Measurements from ENCODE around the gene PARVB.
A peak's percentile ranks its signal among the peaks of the same experiment; 100 is the strongest.

Gene PARVB, protein sequence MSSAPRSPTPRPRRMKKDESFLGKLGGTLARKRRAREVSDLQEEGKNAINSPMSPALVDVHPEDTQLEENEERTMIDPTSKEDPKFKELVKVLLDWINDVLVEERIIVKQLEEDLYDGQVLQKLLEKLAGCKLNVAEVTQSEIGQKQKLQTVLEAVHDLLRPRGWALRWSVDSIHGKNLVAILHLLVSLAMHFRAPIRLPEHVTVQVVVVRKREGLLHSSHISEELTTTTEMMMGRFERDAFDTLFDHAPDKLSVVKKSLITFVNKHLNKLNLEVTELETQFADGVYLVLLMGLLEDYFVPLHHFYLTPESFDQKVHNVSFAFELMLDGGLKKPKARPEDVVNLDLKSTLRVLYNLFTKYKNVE

DNA sequence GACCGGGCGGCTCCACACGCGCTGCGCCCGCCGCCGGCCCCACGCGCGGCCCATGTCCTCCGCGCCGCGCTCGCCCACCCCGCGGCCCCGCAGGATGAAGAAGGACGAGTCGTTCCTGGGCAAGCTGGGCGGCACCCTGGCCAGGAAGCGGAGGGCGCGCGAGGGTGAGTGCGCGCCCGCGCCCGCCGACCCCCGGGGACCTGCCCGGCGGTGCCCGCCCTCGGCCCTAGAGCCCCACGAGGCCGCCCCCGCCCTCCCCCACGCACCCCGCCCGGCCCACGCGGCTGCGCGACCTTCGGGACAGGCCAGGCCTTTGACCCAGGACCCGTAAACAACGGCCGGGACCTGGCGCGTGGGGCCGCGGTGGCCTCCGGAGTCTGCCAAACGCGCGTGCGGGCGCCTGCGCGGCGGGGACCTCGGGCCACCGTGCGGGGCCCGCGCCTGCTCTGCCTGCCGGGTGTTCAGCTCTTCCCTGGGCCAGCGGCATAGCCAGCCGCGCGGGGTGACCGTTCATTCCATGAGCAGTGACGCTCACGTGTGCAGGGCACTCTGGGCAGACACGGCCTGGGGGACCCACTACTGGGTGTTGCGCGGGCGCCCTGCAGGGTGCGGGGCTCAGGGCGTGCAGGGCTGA, at the start of gene PARVB:
PARVB (plus strand) TSS at position 15 of the 634 bp plus-strand sequence; CDS start at position 53, 38 bp downstream.
- no peak for DNase-seq (ENCODE audit: extremely low read depth in 1 of 2, low read depth in 1 of 2)

DNA sequence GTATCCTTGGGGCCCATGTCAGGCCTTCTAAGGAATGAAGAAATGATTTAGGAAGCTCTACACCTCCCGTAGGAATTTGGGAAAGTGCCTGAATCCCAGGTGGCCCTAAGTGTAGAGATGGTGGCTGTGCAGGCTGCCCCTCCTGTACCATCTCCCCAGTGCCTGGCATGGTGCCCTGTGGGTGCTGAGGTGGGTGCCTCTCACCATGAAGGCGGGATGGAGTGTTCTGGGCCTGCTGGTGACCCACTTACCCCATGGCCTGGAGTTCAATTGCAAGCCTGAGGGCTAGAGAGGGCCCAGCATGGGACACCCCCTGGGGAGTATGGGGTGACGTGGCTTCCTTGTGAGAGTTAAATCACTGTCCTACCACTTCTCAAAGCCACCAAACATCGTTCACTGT, 49.1 kb upstream of the PARVB start:
- no peak for DNase-seq (ENCODE audit: extremely low read depth in 1 of 2, low read depth in 1 of 2)

DNA sequence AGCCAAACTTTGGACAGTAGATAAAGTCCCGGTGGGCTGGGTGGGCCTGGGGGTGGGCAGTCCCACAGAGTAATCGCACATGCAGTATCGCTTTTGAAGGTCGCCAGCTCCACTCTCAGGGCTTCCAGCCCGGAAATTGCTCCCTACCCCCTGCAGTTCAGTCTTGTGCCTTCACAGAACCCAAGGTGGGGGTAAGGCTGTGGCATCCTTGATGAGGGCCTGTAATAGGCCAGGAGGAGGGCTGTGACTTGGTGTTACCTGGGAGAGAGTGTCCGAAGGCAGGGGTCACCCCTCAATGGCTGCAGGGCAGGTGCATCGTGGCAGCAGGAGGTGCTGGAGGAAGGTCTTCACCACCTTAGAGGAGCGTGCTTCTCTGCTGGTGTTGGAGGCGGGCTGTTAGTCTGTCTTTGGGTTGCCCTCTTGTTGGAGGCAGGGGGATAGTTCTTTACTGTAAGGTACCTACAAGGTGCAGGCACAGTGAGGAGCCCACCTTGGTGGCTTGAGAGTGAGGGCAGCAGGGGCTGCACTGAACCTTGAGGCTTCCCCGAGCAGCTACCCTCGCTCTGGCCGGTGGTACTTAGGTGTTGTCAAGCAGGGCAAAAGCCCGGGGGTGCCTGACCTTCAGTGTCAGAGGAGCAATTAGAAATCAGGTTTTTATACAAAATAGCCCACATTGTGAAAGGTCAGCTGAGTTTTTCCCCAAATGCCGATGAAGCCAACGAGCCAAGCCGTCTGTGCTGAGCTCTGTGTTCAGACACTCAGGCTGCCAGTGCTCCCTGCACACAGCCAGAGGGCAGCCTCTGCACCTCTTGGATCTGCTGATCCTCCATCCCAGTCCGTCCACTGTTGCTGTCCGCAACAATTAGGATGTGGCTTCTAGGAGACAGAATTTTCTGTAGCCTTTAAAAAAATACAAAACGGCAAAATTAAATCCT, 47.0 kb upstream of the PARVB start:
- DNase-seq (ENCODE audit: extremely low read depth in 1 of 2, low read depth in 1 of 2): no peak

DNA sequence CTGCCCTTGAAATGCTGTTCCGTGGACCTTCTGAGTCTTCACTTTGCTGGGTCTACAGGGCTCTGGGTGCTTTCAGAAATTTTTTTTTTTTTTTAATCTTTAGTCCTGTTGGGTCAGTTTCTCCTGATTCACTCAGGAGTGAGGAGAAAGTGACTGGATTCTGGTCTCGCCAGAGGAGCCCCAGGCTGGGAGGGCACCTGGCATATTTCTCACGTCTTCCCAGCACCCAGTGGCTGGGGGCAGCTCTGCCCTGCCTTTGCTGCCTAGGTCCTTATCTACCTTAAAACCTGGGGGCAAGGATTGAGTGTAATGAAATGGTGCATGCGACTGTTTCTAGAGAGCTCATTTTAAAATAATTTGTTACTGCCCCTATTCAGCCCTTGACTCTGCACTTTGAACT, 45.5 kb upstream of the PARVB start:
- no peak for DNase-seq (ENCODE audit: extremely low read depth in 1 of 2, low read depth in 1 of 2)

DNA sequence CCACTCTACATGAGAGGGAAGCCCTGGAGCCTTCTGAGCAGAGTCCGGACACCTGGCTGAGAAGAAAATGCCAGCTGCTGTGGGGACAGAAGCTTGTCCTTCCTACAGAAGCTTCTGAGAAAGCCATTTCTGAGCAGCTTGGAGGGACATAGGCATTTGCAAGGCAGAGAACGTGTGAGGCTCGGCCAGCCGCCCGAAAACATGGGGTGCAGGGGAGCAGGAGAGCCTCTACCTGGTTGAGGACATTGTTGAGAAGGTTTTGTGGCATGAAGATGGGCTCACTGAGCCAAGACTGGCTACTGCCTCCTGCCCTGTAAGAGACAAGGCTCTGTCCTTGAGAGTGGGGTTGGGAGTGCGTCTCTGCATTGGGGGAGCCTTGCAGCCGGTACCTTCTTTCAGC, 43.5 kb upstream of the PARVB start:
- no peak for DNase-seq (ENCODE audit: extremely low read depth in 1 of 2, low read depth in 1 of 2)

DNA sequence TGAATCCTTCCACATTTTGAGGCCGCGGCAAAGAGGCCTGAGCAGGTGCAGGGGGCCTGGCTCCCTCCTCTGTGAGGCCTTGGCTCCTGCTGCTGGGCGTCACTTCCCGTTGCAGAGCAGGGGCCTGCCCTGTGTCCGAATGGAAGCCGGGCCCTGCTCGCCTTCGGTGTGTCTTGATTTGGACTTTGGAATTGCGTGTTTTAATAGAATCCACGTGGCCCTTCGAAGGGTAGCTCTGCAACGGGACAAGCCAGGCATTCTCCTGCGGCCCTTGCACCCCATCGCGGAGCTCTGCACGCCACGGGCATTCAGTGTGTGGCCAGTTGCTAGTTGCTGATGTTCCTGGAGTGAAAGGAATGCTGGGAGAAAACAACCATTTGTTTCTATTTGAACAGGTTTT, 43.1 kb upstream of the PARVB start:
- no peak for DNase-seq (ENCODE audit: extremely low read depth in 1 of 2, low read depth in 1 of 2)

DNA sequence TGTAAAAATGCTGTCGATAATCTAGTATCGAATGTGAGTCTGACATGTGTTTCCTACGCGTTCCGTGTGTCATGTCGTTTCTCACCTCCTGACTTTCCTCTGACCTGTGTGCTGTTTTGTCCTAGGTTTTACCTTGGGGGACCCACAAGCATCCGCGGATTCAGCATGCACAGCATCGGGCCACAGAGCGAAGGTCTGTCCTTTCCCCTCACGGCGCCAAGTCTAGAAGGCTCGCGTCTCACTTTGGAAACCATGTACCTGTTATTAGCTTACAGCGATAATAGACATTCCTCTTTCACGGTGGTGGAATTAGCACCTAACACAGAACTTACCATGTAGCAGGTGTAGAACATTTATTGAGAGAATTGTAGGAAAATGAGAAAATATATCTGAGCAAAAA, 40.3 kb upstream of the PARVB start:
- DNase-seq (ENCODE audit: extremely low read depth in 1 of 2, low read depth in 1 of 2): no peak

DNA sequence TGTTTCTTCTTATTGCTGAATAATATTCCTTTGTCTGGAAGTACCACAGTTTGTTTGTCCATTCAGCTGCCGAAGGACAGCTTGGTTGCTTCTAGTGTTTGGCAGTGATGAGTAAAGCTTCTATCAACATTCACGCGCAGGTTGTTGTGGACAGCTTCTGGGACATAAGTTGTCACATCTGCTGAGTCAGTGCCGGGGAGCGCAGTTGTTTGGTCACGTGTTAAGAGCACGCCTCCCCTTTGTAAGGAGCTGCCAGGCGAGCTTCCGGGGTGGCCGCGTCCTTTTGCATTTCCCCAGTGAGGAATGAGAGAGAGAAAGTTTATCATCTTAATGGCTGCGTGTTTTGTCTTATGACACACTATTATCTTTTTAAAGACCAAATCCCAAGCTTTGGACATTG, 38.6 kb upstream of the PARVB start:
- DNase-seq (ENCODE audit: extremely low read depth in 1 of 2, low read depth in 1 of 2): no peak

DNA sequence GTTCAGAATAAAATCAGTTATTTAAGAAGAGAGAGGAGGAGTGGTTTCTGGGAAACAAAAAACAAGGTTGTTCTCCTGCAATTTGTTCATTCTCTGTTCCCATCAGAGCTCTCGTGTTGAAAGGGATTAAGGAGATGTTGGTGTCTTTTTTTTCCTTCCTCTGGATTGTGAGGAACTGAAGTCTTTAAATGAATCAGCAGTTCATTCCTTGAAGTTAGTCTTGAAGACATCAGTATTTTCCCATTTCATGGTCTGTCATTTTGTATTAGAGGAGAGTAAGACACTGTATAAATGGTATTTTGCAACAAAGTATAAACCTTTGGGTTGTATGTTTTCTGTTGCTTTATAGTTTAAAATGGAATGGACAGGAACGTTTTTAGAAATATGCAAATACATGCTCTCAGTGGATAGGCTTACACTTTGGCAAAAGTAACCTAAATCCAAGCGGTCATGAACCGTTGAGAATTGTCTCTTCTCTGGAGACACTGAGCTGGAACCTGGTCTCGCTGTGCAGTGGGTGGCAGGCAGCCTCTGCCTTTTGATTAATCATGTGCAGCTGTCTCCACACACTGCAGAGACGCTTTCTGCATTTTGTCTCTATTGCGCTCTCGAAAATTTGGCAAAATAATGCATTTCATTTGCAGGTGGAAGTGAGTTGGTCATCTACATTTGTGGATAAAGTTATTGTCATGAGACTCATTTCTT, 35.8 kb upstream of the PARVB start:
- DNase-seq (ENCODE audit: extremely low read depth in 1 of 2, low read depth in 1 of 2): no peak

DNA sequence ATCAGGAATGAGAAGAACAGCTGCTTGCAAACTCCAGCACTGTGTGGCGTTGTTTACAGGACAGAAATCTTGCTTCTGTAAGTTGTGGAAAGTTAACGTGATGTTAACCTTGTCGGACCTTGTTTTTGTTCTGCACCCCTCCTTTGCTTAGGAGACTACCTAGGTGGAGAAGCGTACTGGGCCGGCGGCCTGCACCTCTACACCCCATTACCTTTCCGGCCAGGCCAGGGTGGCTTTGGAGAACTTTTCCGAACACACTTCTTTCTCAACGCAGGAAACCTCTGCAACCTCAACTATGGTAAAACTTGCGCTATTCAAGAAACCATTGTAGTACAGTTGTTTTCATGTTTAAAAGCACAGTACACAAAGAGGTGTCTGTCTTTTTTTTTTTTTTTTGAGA, 35.1 kb upstream of the PARVB start:
- no peak for DNase-seq (ENCODE audit: extremely low read depth in 1 of 2, low read depth in 1 of 2)

DNA sequence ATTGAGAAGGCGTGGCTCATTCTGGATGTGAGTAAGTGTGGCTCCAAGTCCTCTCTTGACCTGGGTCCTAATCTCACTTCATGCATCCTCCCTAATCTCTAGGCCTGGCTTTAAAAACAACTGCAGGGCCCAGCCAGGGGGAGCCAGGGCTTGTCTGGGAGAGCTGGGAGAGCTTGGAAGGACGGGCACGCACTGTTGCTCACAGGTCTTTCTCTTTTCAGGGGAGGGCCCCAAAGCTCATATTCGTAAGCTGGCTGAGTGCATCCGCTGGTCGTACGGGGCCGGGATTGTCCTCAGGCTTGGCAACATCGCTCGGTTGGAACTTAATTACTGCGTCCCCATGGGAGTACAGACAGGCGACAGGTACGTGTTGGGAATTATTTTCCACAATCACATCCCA, 34.1 kb upstream of the PARVB start:
- no peak for DNase-seq (ENCODE audit: extremely low read depth in 1 of 2, low read depth in 1 of 2)

DNA sequence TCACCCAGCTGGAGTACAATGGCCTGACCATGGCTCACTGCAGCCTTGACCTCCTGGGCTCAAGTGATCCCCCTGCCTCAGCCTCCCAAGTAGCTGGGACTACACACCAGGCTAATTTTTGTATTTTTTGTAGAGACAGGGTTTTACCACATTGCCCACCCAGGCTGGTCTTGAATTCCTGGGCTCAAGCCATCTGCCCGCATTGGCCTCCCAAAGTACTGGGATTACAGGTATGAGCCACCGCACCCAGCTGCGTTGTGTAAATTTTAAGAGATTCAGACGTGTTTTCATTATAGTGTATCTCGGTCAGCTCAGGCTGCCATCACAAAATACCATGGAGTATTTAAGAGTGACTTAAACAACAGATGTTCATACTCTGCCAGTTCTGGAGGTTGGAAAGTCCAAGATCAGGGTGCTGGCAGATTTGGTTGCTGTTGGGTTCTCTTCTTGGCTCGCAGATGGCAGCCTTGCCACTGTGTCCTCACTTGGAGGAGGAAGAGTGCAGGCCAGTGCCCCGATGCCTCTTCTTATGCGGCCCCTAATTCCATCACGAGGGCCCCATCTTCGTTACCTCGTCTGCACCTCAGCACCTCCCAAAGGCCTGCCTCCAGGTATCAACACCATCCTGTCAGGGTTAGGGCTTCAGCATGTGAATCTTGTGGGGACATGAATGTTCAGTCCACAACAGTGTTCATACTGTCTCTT, 32.6 kb upstream of the PARVB start:
- DNase-seq (ENCODE audit: extremely low read depth in 1 of 2, low read depth in 1 of 2): no peak

DNA sequence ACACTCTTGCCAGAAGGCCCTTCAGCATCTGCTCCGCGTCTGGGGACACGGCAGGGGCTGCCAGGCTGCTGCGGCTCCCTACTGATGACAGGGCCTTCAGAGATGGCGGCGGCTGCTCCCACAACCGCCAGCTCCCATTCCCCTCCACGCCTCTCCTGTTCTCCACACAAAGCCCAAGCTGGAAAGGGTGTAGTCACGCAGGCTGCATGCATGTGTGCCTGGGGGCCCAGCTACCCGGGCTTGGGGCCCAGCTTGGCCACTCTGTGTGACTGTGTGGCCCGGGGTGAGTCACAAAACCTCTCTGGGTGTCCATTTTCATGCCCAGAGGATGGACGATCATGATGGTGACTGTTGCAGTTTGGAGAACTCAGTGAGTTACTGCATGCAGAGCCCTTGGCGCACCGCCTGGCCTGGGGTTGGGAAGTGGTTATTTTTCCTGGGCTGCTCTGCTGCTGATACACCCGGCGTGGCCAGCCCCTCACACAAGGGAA, 31.7 kb upstream of the PARVB start:
- DNase-seq (ENCODE audit: extremely low read depth in 1 of 2, low read depth in 1 of 2): no peak

DNA sequence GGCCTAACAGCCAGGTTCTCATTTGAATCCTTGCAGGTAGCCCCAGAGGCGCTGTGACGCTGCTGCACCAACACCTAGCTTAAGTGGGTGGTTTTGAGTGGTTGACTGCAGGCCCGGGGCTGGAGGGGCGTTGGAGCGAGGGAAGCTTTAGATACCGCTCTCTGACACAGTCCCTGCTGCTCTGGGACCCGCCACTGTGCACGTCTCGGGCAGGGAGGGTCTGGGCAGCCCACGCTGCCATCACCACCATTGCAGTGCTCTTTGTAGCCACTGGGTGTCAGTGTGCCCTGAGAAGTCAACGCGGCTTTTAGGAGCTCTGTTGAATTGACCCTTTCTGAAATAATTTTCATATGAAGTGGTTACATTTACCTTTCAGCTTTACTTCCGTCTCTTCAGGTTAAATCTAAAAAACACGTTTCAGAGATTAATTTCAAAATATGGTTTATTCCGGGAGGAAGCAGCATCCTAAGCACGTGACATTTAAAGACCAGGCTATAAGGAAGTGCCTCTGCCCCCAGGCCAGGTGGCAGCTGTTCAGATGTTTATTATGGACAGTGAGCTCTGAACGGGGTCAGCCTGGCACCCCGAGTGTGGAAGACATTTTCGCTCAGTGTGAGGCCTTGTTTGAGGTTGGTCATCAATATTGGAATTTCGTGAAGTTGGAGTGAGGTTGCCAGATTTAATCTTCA, 30.9 kb upstream of the PARVB start:
- DNase-seq (ENCODE audit: extremely low read depth in 1 of 2, low read depth in 1 of 2): peak; percentile 14 to 26

DNA sequence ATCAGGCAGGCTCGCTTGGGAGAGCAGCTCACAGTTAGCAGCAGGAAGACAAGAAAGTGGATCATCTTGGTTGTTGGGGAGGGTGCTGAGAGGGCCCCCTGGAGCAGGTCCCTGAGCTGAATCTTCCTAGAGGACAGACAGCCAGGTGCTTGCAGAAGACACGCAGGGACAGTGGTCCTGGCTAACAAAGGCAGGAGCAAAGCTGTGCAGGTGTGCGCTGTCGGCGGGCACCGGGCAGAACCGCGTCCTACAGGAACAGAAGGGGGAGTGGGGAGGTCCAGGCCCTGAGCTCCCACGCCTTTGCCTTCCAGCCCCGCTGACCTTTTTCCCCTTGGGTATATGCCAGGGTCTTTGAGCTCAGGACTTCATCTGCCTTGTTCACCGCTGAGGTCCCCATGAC, 30.1 kb upstream of the PARVB start:
- DNase-seq (ENCODE audit: extremely low read depth in 1 of 2, low read depth in 1 of 2): no peak

DNA sequence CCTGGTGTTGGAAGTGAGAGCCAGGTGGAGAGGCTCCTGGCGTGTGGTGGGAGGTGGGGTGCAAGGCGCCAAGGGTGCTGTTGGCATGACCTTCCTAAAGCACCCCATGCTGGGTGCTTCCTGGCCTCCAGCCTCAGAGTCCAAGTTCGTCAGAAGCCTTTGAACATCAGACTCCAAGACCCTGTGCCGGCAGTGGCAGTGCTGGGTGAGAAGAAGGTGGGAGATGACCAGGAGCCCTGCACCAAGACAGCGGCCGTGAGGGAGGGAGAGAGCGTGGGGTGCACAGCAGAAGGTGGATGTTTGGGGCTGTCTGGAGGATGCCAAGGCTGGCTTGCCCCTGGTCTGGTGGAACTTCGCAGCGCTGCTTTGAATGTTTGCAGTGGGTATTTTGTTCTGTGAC, 29.7 kb upstream of the PARVB start:
- no peak for DNase-seq (ENCODE audit: extremely low read depth in 1 of 2, low read depth in 1 of 2)

DNA sequence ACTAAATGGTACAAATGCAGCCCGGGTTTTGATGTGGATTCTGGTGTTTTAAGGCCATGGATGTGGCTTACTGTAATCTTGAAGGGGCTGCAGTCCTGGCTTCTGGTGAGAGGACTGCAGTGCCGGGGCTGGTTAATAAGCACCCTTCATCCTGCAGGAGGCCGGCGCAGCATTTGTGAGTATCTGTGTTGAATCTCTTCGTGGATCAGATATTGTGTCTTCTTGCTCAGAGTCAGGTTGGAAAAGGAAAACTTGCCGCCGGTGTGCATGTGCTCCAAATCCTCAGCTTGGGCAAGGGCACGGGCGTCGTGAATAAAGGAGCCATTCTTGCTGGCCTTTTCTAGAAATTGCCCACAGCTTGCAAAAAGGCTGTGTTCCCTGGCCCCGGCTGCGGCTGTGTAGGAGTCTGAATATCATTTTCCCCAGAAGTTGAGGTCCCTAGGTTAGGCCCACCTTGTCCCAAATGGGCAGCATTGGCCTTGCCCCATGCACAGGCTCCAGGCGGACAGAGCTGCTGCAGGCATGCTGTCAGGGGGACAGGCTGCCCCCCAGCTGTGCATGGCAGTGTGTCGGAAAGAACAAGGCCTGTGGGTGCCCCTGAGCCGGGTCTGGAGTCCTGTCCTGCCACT, 28.9 kb upstream of the PARVB start:
- DNase-seq (ENCODE audit: extremely low read depth in 1 of 2, low read depth in 1 of 2): no peak

DNA sequence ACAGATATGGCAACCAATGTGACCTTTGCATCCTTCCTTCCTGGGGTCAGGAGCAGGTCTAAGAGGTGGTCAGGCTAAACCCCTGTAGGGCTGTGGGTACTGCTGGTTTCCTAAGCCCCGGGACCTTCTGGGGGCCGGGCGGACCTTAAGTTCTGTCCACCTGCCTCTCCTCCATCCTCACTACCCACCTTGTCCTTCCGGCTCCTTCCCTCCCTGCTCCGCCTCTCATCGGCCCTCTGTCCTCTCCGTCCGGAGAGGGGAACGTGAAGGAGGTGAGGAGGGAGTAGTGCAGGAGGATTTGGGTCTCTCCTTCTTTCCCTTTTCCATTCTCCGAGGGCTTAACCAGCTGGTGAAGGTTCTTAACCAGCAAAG, 28.3 kb upstream of the PARVB start:
- no peak for DNase-seq (ENCODE audit: extremely low read depth in 1 of 2, low read depth in 1 of 2)
